ENCODE results near the gene GAST. TPM values are rescaled to one million over a fixed set of nuclear protein-coding genes. Genes with fewer than 3 reads are reported as not detected.

GAST gene
- total RNA-seq: not detected

GRCh38 chr17:41711669-41712400, at the start of gene GAST:
Gene GAST (plus strand): TSS chr17:41712331. CDS start chr17:41715437, 3,106 bp downstream.

GRCh38 chr17:41688641-41689496, 23.3 kb upstream of the GAST start, which contains the start of gene EIF1:
Gene EIF1 (plus strand): TSS chr17:41688885. CDS start chr17:41689039, 154 bp downstream.

DNA sequence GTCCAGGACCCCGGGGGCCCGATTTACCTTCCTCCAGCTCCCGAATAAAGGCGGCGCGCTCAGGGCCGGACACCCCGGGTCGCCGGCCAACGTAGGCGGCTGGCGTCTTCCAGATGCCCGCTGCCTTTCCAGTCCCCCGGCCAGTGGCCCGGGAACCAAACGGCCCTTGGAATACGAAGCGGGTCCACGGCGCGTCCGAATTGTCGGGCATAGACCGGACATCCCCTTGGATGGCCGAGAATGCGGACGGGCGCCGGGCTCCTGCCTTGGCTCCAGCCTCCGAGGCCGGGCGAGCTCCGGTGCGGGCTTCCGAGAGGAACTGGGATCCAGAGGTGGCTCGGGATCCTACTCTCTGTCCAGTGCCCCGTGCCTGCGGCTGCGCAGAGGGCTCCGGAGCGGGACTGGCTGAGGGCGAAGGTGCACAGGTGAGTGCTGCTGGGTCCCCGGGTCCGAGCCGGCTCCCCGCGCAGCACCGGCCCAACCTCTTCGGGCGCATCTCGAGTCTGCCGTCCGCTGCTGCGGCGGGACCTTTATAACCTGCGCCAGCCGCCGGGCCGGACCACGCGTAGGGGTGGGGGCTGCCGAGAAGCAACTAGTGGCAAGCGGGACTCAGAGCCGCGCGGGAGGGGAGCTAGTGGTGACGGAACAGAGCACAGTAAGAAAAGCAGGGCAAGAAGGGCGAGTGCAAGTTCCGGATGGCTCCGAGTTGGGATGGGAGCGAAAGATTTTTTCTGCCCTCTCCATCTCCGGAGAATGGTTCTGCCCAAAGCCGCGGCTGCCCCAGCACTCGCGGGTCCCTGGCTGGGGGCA, 22.2 kb downstream of the GAST start, which contains the start of gene HAP1:
HAP1 (minus strand) TSS at position 505 of the 810 bp plus-strand sequence; CDS start at position 496, 9 bp downstream.

Other genes starting within 250 kb of the GAST start
- gene KRT32, start 244.9 kb upstream of the GAST start, total RNA-seq: not detected
- not detected for gene KRT35, start 231.2 kb upstream of the GAST start, total RNA-seq
- not detected for gene KRT36, start 222.4 kb upstream of the GAST start, total RNA-seq
- gene KRT13, start 206.7 kb upstream of the GAST start, total RNA-seq: 200 TPM
- gene KRT15, start 193.4 kb upstream of the GAST start, total RNA-seq: 80.3 TPM
- gene KRT19, start 184.0 kb upstream of the GAST start, total RNA-seq: 131 TPM
- gene KRT9, start 140.3 kb upstream of the GAST start, total RNA-seq: not detected
- 51.0 TPM for gene KRT14, start 125.4 kb upstream of the GAST start, total RNA-seq
- gene KRT16, start 99.6 kb upstream of the GAST start, total RNA-seq: 0.66 TPM
- 39.9 TPM for gene KRT17, start 87.8 kb upstream of the GAST start, total RNA-seq
- 247 TPM for gene EIF1, start 23.4 kb upstream of the GAST start, total RNA-seq
- 0.38 TPM for gene HAP1, start 22.3 kb downstream of the GAST start, total RNA-seq
- 104 TPM for gene JUP, start 74.4 kb downstream of the GAST start, total RNA-seq
- 34.0 TPM for gene P3H4, start 99.6 kb downstream of the GAST start, total RNA-seq
- 167 TPM for gene FKBP10, start 100.7 kb downstream of the GAST start, total RNA-seq
- 70.3 TPM for gene NT5C3B, start 123.9 kb downstream of the GAST start, total RNA-seq
- gene KLHL10, start 125.5 kb downstream of the GAST start, total RNA-seq: 0.16 TPM
- gene KLHL11, start 153.1 kb downstream of the GAST start, total RNA-seq: 83.0 TPM
- 145 TPM for gene ACLY, start 206.6 kb downstream of the GAST start, total RNA-seq
- 2.9 TPM for gene ODAD4, start 218.3 kb downstream of the GAST start, total RNA-seq

All from camera-type eye (tissue), 1 donor.